Aorta (tissue), 5 donors: ENCODE measurements around the gene NTPCR. TPM values are rescaled to one million over a fixed set of nuclear protein-coding genes. Genes with fewer than 3 reads are reported as not detected.

Source experiments
- ATAC-seq: fragments of 200-7000 bp; cut with Tn5 transposase; one replicate; pipeline ENCODE4 v1.9.1; 2022; ENCODE audit warnings: moderate library complexity; ENCODE audit not compliant: low FRiP score
- DNase-seq, 2 donors: peaks; one replicate each; pipeline ENCODE4 v3.0.0-alpha.2; 2020
- H3K27ac ChIP-seq, 2 donors: one replicate each; pipeline ENCODE4 v1.5.1; 2013; ENCODE audit warnings: low read length in 2 of 2, mild to moderate bottlenecking in 2 of 2, moderate library complexity in 2 of 2, control low read depth in 1 of 2, inconsistent platforms in 1 of 2, low read depth in 1 of 2
- H3K27me3 ChIP-seq, 2 donors: one replicate each; pipeline ENCODE4 v1.6.1; 2013; ENCODE audit warnings: control low read depth in 1 of 2, low read length in 1 of 2, mild to moderate bottlenecking in 1 of 2, moderate library complexity in 1 of 2; ENCODE audit not compliant: insufficient read depth in 2 of 2, control insufficient read depth in 1 of 2
- H3K36me3 ChIP-seq, 2 donors: one replicate each; pipeline ENCODE4 v1.6.1; 2013; ENCODE audit warnings: control low read depth in 1 of 2, low read length in 1 of 2, mild to moderate bottlenecking in 1 of 2; ENCODE audit not compliant: insufficient read depth in 2 of 2, control insufficient read depth in 1 of 2
- H3K4me1 ChIP-seq, 2 donors: one replicate each; pipeline ENCODE4 v1.6.1; 2013; ENCODE audit warnings: low read length in 2 of 2, control low read depth in 1 of 2, mild to moderate bottlenecking in 1 of 2, moderate library complexity in 1 of 2; ENCODE audit not compliant: insufficient read depth in 2 of 2, control insufficient read depth in 1 of 2
- H3K4me3 ChIP-seq, 2 donors: one replicate each; pipeline ENCODE4 v1.5.1; 2013; ENCODE audit warnings: low read length in 2 of 2, control low read depth in 1 of 2, mild to moderate bottlenecking in 1 of 2
- H3K9me3 ChIP-seq: one replicate; pipeline ENCODE4 v1.6.1; 2013; ENCODE audit warnings: mild to moderate bottlenecking, low read length; ENCODE audit not compliant: control insufficient read depth
- WGBS, 2 donors: extraction: QIAGEN DNeasy Blood & Tissue Kit; methylation state at CpG; one replicate each; pipeline ENCODE4 v1.1.7; 2013; 5-methylcytosine and 5-hydroxymethylcytosine counted together
- intact Hi-C, 2 donors: fragments of 100-400 bp; cut with DNase I; formaldehyde crosslinking; loops; one replicate each; pipeline versions ENCODE4 v1.14.2 to v1.15.0; 2022
- long read RNA-seq, 2 donors: library from polyadenylated mRNA; unstranded; transcript quantifications; one replicate each; pipeline ENCODE4 v2.0.0, GENCODE V29; 2020 to 2021
- polyA plus RNA-seq, 2 donors: library from polyadenylated mRNA; stranded (reverse); fragments of 200-250 nt; gene quantifications; one replicate each; pipeline ENCODE4 v1.2.3, GENCODE V29; 2013
- total RNA-seq, 2 donors: library from RNA; stranded (reverse); fragmentation: NEBNext Ultra II Directional; extraction: Animal tissue kit (Norgen Biotek cat#: 25700); gene quantifications; one replicate each; pipeline ENCODE4 v1.2.1, GENCODE V29; 2021
- donor health status: healthy with polysubstance abuse.
- donor health status: Bipolar disorder and iron deficiency.
- donor health status: DM: no; HTN: no; CAD: no.
- donor health status: DM: no; HTN: no; CAD: no.
- donor health status: DM: yes; HTN: yes; CAD: no.

The NTPCR gene
- total RNA-seq (10 to 100 TPM; 21.3 to 31.3 TPM), polyA plus RNA-seq (10 to 100 TPM; 31.2 to 62.0 TPM)
- long read RNA-seq, donor 1, full-length matches to known transcripts, result 9 of 11 reads
- long read RNA-seq, donor 1, partial matches to known transcripts, result 0 of 11 reads
- long read RNA-seq, donor 1, other reads (novel, unspliced or antisense), result 2 of 11 reads
- long read RNA-seq, donor 2, full-length matches to known transcripts, result 19 of 27 reads
- long read RNA-seq, donor 2, partial matches to known transcripts, result 3 of 27 reads
- long read RNA-seq, donor 2, other reads (novel, unspliced or antisense), result 5 of 27 reads

GRCh38 chr1:232950197-232951176, at the start of gene NTPCR:
Gene NTPCR (plus strand): TSS chr1:232950611. CDS start chr1:232950711, 100 bp downstream.
- peak; percentile 96 for ATAC-seq
- H3K27me3 ChIP-seq, result no peaks in the 10 kb centered on the region
- H3K36me3 ChIP-seq, result no peaks in the 10 kb centered on the region
- intact Hi-C loops, result loop anchor here in 1 of 2 donors (5.0 to 10.0 kb wide), 2 partner anchors 183 to 316 kb away; partner anchors contain the start of gene SIPA1L2
- no peaks in the 10 kb centered on the region for H3K4me1 ChIP-seq
- peak within 1 kb of the TSS in 1 of 2 donors; percentile 34 for H3K27ac ChIP-seq
- WGBS, 2 donors, result 0 to 1% methylated on average over 55 to 56 of the region's 56 CpGs
- H3K9me3 ChIP-seq, result no peaks in the 10 kb centered on the region
- H3K4me3 ChIP-seq, result peak within 1 kb of the TSS; percentile 67 to 73
- DNase-seq, result peak; percentile 95 to 99

- Histone ChIP-seq H3K4me1 (no peaks in the 10 kb centered on the region), H3K27me3 (no peaks in the 10 kb centered on the region), H3K9me3 (no peaks in the 10 kb centered on the region), H3K27ac (no peak overlapping the region), H3K36me3 (no peaks in the 10 kb centered on the region), H3K4me3 (no peak overlapping the region)
- WGBS, 2 donors, result 12 to 14% methylated on average over 10 of the region's 10 CpGs
- no peak for DNase-seq
- intact Hi-C loops, result no loop called here
- ATAC-seq, result no peak
Measured at GRCh38 chr1:232900818-232901217, 49.6 kb upstream of the NTPCR start.

- ATAC-seq, result no peak
- WGBS, 2 donors, result 16 to 31% methylated on average over 4 of the region's 4 CpGs
- intact Hi-C loops, result no loop called here
Measured at GRCh38 chr1:232901255-232901654, 49.2 kb upstream of the NTPCR start.

GRCh38 chr1:232902774-232903350, 47.5 kb upstream of the NTPCR start:
- WGBS, 2 donors, result 90% methylated on average over 4 of the region's 4 CpGs
- Histone ChIP-seq H3K36me3 (no peaks in the 10 kb centered on the region), H3K27me3 (no peaks in the 10 kb centered on the region), H3K4me3 (no peak overlapping the region), H3K4me1 (no peaks in the 10 kb centered on the region), H3K27ac (no peak overlapping the region), H3K9me3 (no peaks in the 10 kb centered on the region)
- DNase-seq (no peak), ATAC-seq (no peak)
- intact Hi-C loops, result no loop called here

More at GRCh38 chr1:232901255-232901654, 49.2 kb upstream of the NTPCR start:
- no peaks in the 10 kb centered on the region for H3K9me3 ChIP-seq
- no peaks in the 10 kb centered on the region for H3K36me3 ChIP-seq
- no peak overlapping the region for H3K4me3 ChIP-seq
- DNase-seq, result no peak
- H3K4me1 ChIP-seq, result no peaks in the 10 kb centered on the region
- H3K27ac ChIP-seq, result no peak overlapping the region
- no peaks in the 10 kb centered on the region for H3K27me3 ChIP-seq

- Histone ChIP-seq H3K27me3 (no peaks in the 10 kb centered on the region), H3K4me3 (no peak overlapping the region), H3K4me1 (no peaks in the 10 kb centered on the region), H3K9me3 (no peaks in the 10 kb centered on the region), H3K36me3 (no peaks in the 10 kb centered on the region), H3K27ac (no peak overlapping the region)
- WGBS, 2 donors, result 84 to 85% methylated on average over 4 of the region's 4 CpGs
- ATAC-seq (no peak), DNase-seq (no peak)
- intact Hi-C loops, result no loop called here
Measured at GRCh38 chr1:232904131-232904530, 46.3 kb upstream of the NTPCR start.

- H3K4me1 ChIP-seq, result no peaks in the 10 kb centered on the region
- H3K4me3 ChIP-seq, result no peak overlapping the region
- H3K27ac ChIP-seq, result no peak overlapping the region
- WGBS, 2 donors, result 36 to 45% methylated on average over 1 of the region's 1 CpG
- no peaks in the 10 kb centered on the region for H3K36me3 ChIP-seq
- no peaks in the 10 kb centered on the region for H3K27me3 ChIP-seq
- intact Hi-C loops, result no loop called here
- DNase-seq (no peak), ATAC-seq (no peak)
- no peaks in the 10 kb centered on the region for H3K9me3 ChIP-seq
Measured at GRCh38 chr1:232904566-232904965, 45.8 kb upstream of the NTPCR start.

- intact Hi-C loops, result no loop called here
Measured at GRCh38 chr1:232905331-232906034, 44.9 kb upstream of the NTPCR start.

GRCh38 chr1:232906441-232906840, 44.0 kb upstream of the NTPCR start:
- H3K4me3 ChIP-seq, result no peak overlapping the region
- H3K27me3 ChIP-seq, result no peaks in the 10 kb centered on the region
- H3K36me3 ChIP-seq, result no peaks in the 10 kb centered on the region
- 93 to 94% methylated on average over 6 of the region's 6 CpGs for WGBS, 2 donors
- H3K9me3 ChIP-seq, result no peaks in the 10 kb centered on the region
- intact Hi-C loops, result no loop called here
- ATAC-seq (no peak), DNase-seq (no peak)
- no peaks in the 10 kb centered on the region for H3K4me1 ChIP-seq
- H3K27ac ChIP-seq, result no peak overlapping the region

More at GRCh38 chr1:232905331-232906034, 44.9 kb upstream of the NTPCR start:
- WGBS, 2 donors, result 53 to 65% methylated on average over 4 of the region's 4 CpGs
- DNase-seq (no peak), ATAC-seq (no peak)
- Histone ChIP-seq H3K4me1 (no peaks in the 10 kb centered on the region), H3K27me3 (no peaks in the 10 kb centered on the region), H3K36me3 (no peaks in the 10 kb centered on the region), H3K9me3 (no peaks in the 10 kb centered on the region), H3K4me3 (no peak overlapping the region), H3K27ac (no peak overlapping the region)
